SK-N-DZ (cell line): ENCODE measurements around the gene GLI3.

Experiments used
- DNase-seq: peaks from one replicate; pipeline ENCODE4 v3.0.0-alpha.2; 2015; ENCODE audit warnings: low spot score

Gene GLI3

DNA sequence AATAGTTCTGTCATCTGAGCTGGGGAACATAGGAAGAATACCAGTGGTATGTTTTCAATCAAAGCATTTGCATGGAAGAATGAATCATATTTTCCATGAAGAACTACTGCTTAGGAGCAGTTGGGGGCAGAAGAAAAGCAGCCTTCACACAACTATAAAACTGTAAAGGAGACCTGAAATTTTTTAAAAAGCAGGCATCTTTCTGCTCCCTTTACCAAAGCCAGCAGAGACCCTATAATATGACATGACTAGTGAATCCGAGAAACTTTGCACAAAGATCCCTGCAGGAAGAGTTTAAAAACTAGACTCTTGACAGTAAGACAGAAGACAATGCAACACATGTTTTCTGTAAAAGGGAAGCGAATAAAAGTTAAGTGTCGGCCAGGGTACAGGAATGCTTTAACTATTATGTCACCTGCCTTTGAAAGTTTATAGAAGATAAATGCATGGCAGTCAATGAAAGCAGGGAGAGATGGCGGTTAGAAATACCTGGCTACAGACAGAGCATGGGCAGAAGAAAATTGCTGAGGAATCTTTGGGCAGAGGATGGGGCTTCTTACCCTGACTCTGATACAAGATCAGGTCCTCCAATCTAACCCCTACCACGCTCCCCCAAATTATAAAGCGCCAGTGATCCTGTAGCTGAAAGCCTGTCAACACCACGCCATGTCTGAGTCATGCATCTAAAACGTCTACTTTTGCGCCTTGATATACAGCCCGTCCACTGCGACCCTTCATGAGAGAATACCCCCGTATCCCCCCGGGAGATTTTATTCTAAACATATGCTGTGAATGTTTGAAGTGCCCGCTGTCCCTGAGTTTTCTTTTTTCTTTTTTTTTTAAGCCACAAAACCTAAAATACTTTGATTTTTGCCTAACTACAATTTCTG lies 93.1 kb downstream of the GLI3 start:
- DNase-seq, result no peak

GRCh38 chr7:42142089-42142488 lies 94.9 kb downstream of the GLI3 start:
- DNase-seq, result no peak

DNA sequence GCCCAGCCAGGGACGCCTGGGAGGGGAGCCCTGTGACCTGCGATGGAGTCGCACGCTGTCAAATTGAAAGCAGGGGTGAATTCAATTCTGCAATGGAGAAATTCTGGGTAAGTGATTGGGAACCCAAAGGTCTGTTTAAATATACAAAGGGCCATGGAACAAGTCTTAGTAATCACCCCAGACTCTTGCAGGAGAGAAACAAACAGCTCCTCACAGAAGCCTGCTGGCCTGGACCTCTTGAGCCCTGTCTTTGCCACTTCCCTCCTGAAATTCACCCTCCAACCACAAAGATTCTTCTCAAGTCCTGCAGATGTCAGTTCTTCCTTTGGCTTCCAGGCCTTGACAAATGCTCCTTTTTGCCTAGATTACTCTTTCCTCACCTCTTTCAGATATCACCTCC lies 97.3 kb downstream of the GLI3 start:
- no peak for DNase-seq

GRCh38 chr7:42138691-42139090 lies 98.3 kb downstream of the GLI3 start:
- no peak for DNase-seq

- no peak for DNase-seq
Observed at GRCh38 chr7:42137941-42138340, 99.1 kb downstream of the GLI3 start.

DNA sequence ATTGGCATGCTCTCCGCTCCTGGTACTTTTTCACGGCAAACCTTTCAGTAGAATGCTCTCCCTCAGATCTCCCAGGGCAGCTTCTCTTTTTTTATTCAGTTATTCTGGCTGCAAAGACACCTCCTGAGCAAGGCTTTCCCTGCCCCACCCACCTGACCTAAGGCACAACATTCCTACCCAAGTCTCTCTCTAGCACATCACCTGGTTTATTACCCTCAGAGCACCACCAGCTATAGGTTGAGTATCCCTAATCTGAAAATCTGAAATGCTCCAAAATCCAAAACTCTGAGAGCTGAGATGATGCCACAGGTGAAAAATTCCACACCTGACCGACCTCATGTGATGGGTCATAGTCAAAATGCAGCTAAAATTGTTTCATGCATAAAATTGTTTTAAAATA lies 99.6 kb downstream of the GLI3 start:
- no peak for DNase-seq

- DNase-seq, result no peak
Observed at GRCh38 chr7:42135728-42136127, 101.3 kb downstream of the GLI3 start.

DNA sequence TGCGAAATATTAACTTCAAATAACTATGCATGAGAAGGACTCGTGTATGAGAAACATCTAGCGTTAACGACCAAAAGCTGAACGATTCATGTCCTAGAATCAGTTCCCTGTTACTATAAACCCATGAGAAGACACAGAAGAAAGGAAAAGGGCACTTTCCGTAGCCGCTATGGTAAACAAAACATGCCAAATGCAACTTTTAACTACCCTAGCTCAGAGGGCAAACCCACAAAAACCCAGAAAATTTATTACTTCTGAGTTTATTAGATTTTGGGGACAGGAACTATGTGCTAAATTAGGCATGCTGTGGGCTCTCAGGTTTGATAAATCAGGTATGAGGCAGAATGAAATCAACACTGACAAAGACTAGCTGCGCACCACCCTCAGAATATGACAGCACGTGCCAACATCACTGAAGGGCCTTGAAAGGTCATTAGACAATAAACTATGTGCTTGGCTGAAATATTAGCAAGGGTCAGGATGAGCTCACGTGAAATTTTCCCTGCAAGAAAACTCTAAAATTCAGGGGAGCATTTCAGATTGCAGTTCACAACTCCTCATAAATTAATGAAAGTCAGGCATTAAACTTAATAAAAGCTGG lies 102.6 kb downstream of the GLI3 start:
- no peak for DNase-seq

- no peak for DNase-seq
Observed at GRCh38 chr7:42133321-42133720, 103.7 kb downstream of the GLI3 start.

- DNase-seq, result peak; percentile 34
Observed at GRCh38 chr7:42128703-42129102, 108.3 kb downstream of the GLI3 start.

GRCh38 chr7:42127232-42127622 lies 109.8 kb downstream of the GLI3 start:
- DNase-seq, result no peak

- DNase-seq, result no peak
Observed at GRCh38 chr7:42126475-42127231, 110.4 kb downstream of the GLI3 start.

GRCh38 chr7:42125321-42125720 lies 111.7 kb downstream of the GLI3 start:
- no peak for DNase-seq

- no peak for DNase-seq
Observed at GRCh38 chr7:42123716-42124115, 113.3 kb downstream of the GLI3 start.

DNA sequence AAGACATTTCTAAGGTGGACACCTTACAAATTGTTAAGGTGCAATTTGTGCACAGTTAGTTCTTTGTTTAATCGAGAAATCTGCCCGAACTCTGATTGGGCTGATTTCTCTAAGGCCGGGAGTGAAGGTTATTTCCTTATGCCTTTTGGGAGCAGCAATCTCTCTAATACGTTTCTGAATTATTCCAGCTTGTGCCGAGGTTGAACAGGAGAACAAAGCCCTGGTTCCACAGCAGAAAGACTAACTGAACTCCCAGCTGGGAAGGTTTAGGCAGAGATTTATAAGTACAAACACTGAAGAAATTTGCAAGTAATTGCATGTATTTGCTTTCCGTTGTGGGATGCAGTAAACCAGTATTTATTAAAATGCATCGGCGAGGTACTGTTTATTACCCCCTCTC lies 116.8 kb downstream of the GLI3 start:
- no peak for DNase-seq

DNA sequence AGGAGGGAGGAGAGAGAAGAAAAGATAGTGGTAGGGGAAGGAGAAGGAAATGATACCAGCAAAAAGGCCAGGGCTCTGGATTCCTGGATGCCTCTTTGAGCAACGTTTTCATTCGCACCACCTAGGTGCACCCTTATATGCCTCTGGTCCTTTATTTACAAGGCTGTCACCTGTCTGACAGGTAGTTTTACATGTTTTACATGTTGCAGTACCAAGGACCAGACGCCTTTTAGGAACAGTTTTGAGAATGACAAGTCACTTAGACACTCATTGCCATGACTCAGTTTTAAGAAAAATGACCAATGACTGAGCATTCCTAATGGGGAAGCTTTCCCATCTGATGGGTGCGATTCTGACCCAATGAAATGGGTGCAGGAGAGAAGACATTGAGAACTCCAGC lies 119.8 kb downstream of the GLI3 start:
- no peak for DNase-seq

- DNase-seq, result no peak
Observed at GRCh38 chr7:42115795-42116194, 121.2 kb downstream of the GLI3 start.

DNA sequence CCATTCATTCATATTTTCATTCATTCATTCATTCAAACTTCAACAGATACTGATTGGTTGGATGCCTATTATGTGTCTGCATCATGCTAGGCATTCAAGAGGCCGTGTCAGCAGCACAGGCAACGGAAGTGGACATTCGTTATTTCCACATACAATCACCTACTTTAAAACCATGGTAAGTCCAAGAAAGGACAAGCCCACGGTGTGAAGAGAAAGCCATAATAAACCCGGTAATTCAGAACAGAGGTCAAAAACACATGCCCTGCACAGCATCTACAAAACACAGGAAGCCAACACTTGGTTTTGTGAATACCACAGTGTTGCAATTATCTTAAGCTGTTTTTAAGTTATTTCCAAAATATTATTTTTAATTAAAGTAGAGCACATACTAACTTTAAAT lies 126.7 kb downstream of the GLI3 start:
- DNase-seq, result no peak

GRCh38 chr7:42108803-42109528 lies 128.0 kb downstream of the GLI3 start:
- DNase-seq, result no peak

DNA sequence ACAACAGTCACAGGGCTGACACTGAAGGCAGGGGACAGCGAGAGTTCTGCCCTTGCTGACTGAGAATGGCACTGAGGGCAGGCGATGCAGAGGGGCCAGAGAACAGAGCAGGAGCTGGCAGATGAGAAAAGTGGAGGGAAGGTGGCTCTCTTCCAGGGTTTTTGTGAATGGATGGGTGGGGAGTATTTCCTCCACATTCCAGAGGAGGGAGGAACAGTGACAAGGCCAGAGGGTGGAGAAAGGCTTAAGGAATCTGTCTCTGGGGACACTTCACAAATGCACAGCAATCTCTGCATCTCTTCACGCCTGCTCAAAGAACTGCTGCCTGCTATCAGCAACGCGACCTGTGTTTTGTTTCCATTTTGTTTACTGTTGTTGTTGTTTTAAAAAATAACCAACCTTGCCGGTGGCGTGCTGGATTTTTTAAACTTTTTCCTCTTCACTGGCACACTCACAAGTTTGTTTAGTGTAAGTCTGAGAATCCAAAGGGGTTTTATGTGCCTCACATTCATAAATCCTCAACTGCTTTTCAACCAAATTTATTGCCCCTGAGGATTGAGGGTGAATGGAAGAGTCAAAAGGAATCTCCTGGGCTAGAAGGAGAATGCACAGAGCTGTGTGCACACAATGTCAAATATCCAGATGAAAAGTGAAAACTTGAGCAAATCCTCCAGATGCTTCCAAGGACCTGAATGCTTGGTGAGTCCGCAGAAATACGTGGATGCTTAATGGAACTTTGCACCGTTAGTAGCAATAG lies 129.3 kb downstream of the GLI3 start:
- no peak for DNase-seq

- no peak for DNase-seq
Observed at GRCh38 chr7:42106562-42106961, 130.4 kb downstream of the GLI3 start.
